Measurements from ENCODE around the gene THUMPD1.

DNA sequence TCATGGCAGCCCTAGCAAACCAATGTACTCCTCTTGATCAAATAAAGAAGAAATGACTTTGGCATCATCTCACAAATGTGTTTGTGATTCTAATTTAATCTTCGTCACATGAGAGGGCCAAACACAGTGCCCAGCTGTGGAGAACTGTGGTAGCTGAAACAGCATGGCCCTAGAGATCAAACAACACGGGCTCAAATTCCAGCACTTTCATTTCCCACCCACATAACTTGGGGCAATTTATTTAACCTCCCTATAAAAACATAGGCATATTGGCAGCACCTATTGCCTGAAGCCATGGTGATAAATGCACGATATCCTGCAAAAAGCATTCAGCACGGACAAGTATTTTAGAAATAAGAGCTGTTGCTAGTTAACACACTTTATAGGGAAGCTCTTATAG is 46.6 kb downstream of the THUMPD1 start:
- no peak for TF ChIP-seq EZH2phosphoT487 (IDR thresholded peaks at IDR 0.05; ENCODE audit: borderline replicate concordance)
- no peak for TF ChIP-seq POLR2A (IDR thresholded peaks at IDR 0.05; ENCODE audit: borderline replicate concordance, extremely low read depth, insufficient read depth, insufficient read length)
- no peak for TF ChIP-seq POLR2AphosphoS5 (IDR thresholded peaks at IDR 0.05; ENCODE audit: low read depth, low read length)
- TF ChIP-seq TCF7L2 (IDR thresholded peaks at IDR 0.05; ENCODE audit: borderline replicate concordance, extremely low read depth, insufficient read depth, insufficient read length), result no peak

All from HCT116 (cell line).